HL-60 (cell line): ENCODE data around the gene STX12.

ENCODE experiments used
- CTCF ChIP-seq: IDR thresholded peaks from one replicate; pipeline ENCODE4 v1.5.1; 2011; ENCODE audit warnings: low read length, control low read depth, inconsistent platforms; ENCODE audit not compliant: insufficient read depth
- POLR2AphosphoS5 ChIP-seq: IDR thresholded peaks from 2 replicates; pipeline ENCODE4 v1.6.1; 2012; ENCODE audit warnings: low read depth
- REST ChIP-seq: IDR thresholded peaks from 2 replicates; pipeline ENCODE4 v1.6.1; 2012; ENCODE audit warnings: low read depth; ENCODE audit not compliant: insufficient replicate concordance

- TF ChIP-seq CTCF (no peak), REST (no peak), POLR2AphosphoS5 (no peak)
Measured at GRCh38 chr1:27873671-27874384, 100.8 kb downstream of the STX12 start.
